NCI-H187 (cell line): ENCODE results near the gene LMF1.

ENCODE experiments used
- DNase-seq, 2 experiments: peaks; one replicate each; lab custom pipeline; 2025; lab: John Stamatoyannopoulos, UW

Gene LMF1

GRCh38 chr16:912684-913613 is 57.8 kb downstream of the LMF1 start:
- no peak for DNase-seq

GRCh38 chr16:912322-912683 is 58.5 kb downstream of the LMF1 start:
- no peak for DNase-seq

GRCh38 chr16:911604-912321 is 59.0 kb downstream of the LMF1 start:
- no peak for DNase-seq

- DNase-seq, result no peak
Observed at GRCh38 chr16:911101-911500, 59.7 kb downstream of the LMF1 start.

- DNase-seq, result no peak
Observed at GRCh38 chr16:910181-910580, 60.6 kb downstream of the LMF1 start.

GRCh38 chr16:909281-910000 is 61.3 kb downstream of the LMF1 start:
- no peak for DNase-seq

GRCh38 chr16:908526-909155 is 62.1 kb downstream of the LMF1 start:
- DNase-seq, result no peak

- no peak for DNase-seq
Observed at GRCh38 chr16:907842-908241, 62.9 kb downstream of the LMF1 start.

GRCh38 chr16:907361-907760 is 63.4 kb downstream of the LMF1 start:
- DNase-seq, result no peak

GRCh38 chr16:906296-906695 is 64.5 kb downstream of the LMF1 start:
- DNase-seq, result no peak

- DNase-seq, result no peak
Observed at GRCh38 chr16:901715-902601, 68.8 kb downstream of the LMF1 start.

GRCh38 chr16:901149-901548 is 69.6 kb downstream of the LMF1 start:
- no peak for DNase-seq

GRCh38 chr16:900211-900610 is 70.6 kb downstream of the LMF1 start:
- DNase-seq, result no peak

GRCh38 chr16:899683-900060 is 71.1 kb downstream of the LMF1 start:
- DNase-seq, result no peak

- no peak for DNase-seq
Observed at GRCh38 chr16:898761-899682, 71.8 kb downstream of the LMF1 start.

GRCh38 chr16:898216-898615 is 72.6 kb downstream of the LMF1 start:
- DNase-seq, result no peak

- no peak for DNase-seq
Observed at GRCh38 chr16:897701-898100, 73.1 kb downstream of the LMF1 start.

GRCh38 chr16:897200-897543 is 73.6 kb downstream of the LMF1 start:
- DNase-seq, result no peak

- DNase-seq, result no peak
Observed at GRCh38 chr16:896261-897199, 74.3 kb downstream of the LMF1 start.
